ENCODE data around the gene PLA2G2F. TPM values are rescaled to one million over a fixed set of nuclear protein-coding genes. Genes with fewer than 3 reads are reported as not detected.

Gene PLA2G2F
- total RNA-seq, 1 experiment from 2014 or later: not detected

DNA sequence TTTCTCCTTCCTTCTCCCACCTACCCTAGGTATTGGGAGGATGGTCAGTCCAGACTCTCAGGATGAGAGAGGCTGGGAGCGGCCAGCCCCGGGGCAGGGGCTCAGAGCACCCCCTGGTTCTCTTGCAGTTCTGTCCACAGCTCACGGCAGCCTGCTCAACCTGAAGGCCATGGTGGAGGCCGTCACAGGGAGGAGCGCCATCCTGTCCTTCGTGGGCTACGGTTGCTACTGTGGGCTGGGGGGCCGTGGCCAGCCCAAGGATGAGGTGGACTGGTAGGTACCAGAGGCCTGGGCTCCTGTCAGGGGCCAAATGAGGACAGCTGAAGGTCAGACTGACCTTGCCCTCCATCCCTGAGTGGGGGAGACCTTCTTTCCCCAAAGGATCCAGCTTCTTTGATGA, 4.2 kb downstream of the PLA2G2F start:
- Histone ChIP-seq H3K4me1 (ENCODE audit: insufficient read depth, low read length, poor library complexity, severe bottlenecking) (no peaks in the 10 kb centered on the region), H3K9me3 (ENCODE audit: low read depth, low read length, poor library complexity, severe bottlenecking) (no peaks in the 10 kb centered on the region), H3K36me3 (ENCODE audit: insufficient read depth, low read length, poor library complexity, severe bottlenecking) (no peaks in the 10 kb centered on the region), H3K27me3 (replicated peaks; ENCODE audit: insufficient read depth, low read depth, low read length, poor library complexity) (no peaks in the 10 kb centered on the region), H3K27ac (ENCODE audit: low read depth, low read length, poor library complexity, severe bottlenecking) (no peak overlapping the region), H3K4me3 (ENCODE audit: low read depth, low read length, poor library complexity, severe bottlenecking) (no peak overlapping the region)
- no peak for DNase-seq (ENCODE audit: low spot score)
- TF ChIP-seq, protein P1, sequence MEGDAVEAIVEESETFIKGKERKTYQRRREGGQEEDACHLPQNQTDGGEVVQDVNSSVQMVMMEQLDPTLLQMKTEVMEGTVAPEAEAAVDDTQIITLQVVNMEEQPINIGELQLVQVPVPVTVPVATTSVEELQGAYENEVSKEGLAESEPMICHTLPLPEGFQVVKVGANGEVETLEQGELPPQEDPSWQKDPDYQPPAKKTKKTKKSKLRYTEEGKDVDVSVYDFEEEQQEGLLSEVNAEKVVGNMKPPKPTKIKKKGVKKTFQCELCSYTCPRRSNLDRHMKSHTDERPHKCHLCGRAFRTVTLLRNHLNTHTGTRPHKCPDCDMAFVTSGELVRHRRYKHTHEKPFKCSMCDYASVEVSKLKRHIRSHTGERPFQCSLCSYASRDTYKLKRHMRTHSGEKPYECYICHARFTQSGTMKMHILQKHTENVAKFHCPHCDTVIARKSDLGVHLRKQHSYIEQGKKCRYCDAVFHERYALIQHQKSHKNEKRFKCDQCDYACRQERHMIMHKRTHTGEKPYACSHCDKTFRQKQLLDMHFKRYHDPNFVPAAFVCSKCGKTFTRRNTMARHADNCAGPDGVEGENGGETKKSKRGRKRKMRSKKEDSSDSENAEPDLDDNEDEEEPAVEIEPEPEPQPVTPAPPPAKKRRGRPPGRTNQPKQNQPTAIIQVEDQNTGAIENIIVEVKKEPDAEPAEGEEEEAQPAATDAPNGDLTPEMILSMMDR (conservative IDR thresholded peaks at IDR 0.05; ENCODE audit: low read depth, low read length): no peak
- TF ChIP-seq EZH2 (IDR thresholded peaks at IDR 0.05; ENCODE audit: borderline replicate concordance, low read depth, low read length, poor library complexity, severe bottlenecking): no peak
- CTCF ChIA-PET: no interaction called here
- no TSS peak for BruUV-seq (replicated peaks)
- POLR2A ChIA-PET (ENCODE audit: low non-redundant PET): no interaction called here
- intact Hi-C loops (cut with micrococcal nuclease; ENCODE audit: unreplicated experiment): no loop called here

DNA sequence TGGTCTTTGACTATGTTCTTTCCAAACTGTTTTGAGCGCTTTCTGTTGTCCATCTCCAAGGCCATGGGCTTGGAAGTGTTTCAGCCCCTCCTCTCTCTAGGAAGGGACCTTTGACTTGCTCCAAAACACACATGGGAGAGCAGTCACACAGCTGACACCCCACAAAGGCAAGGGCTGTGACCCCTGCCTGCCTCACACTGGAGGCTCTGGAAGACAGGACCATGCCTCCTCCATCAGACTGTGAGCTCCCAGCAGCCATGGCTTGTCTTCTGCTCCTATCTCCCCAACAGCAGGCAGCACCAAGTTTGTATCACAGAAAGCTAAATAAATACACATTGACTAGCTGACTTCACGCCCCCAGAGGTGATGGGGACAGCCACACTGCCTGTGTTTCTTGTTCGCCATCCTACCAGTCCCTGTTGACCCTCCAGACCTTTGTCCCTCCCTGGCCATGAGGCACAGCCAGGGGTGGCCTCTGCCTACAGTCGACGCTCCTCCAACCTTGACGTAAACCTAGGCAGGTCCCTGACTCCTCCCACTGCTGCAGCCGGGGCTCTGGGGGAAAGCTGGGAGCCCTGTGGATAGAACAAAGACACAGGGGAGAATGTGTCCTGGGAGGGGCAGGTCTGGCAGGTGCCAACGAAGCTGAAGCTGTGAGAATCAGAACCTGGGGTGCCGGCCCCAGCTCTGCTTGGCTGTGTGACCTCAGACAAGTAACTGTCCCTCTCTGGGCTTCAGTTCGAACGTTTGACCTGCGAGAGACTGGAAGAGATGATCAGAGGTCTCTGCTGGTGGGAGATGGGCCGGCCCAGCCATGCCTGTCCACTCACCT, 4.8 kb downstream of the PLA2G2F start:
- intact Hi-C loops (cut with micrococcal nuclease; ENCODE audit: unreplicated experiment): no loop called here
- no TSS peak for BruUV-seq (replicated peaks)
- Histone ChIP-seq H3K36me3 (ENCODE audit: insufficient read depth, low read length, poor library complexity, severe bottlenecking) (no peaks in the 10 kb centered on the region), H3K27ac (ENCODE audit: low read depth, low read length, poor library complexity, severe bottlenecking) (no peak overlapping the region), H3K4me1 (ENCODE audit: insufficient read depth, low read length, poor library complexity, severe bottlenecking) (no peaks in the 10 kb centered on the region), H3K9me3 (ENCODE audit: low read depth, low read length, poor library complexity, severe bottlenecking) (no peaks in the 10 kb centered on the region), H3K27me3 (replicated peaks; ENCODE audit: insufficient read depth, low read depth, low read length, poor library complexity) (no peaks in the 10 kb centered on the region), H3K4me3 (ENCODE audit: low read depth, low read length, poor library complexity, severe bottlenecking) (no peak overlapping the region)
- ChIA-PET POLR2A (ENCODE audit: low non-redundant PET) (no interaction called here), CTCF (no interaction called here)
- no peak for DNase-seq (ENCODE audit: low spot score)
- TF ChIP-seq, protein P1 (conservative IDR thresholded peaks at IDR 0.05; ENCODE audit: low read depth, low read length): no peak
- no peak for TF ChIP-seq EZH2 (IDR thresholded peaks at IDR 0.05; ENCODE audit: borderline replicate concordance, low read depth, low read length, poor library complexity, severe bottlenecking)

DNA sequence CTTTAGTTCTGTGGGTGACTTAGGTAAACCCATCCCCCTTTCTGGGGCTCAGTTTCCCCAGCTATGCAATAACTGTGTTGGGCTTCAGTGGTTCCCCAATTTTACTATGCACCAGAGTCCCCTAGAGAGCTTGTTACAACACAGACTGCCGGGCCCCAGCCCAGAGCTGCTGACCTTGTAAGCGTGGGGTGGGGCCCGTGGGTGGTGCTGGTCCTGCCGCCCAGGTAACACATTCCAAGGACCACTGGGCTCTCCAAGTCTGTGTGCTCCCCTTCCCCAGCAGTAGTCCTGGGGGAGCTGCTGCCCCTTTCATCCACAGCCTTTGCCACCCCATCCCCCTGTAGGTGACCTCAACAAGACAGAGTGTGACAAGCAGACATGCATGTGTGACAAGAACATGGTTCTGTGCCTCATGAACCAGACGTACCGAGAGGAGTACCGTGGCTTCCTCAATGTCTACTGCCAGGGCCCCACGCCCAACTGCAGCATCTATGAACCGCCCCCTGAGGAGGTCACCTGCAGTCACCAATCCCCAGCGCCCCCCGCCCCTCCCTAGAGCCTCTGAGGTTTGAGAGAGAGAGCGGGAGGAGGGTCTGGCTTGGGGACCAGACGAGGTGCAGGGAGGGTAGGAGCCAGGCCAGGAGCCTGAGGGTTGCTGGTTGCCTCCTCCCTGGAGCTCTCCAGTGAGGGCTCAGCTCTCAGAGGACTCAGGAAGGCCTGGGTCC, 8.9 kb downstream of the PLA2G2F start:
- H3K4me3 ChIP-seq (ENCODE audit: low read depth, low read length, poor library complexity, severe bottlenecking): no peak overlapping the region
- ChIA-PET CTCF (no interaction called here), POLR2A (ENCODE audit: low non-redundant PET) (no interaction called here)
- no TSS peak for BruUV-seq (replicated peaks)
- DNase-seq (ENCODE audit: low spot score): no peak
- no peaks in the 10 kb centered on the region for H3K4me1 ChIP-seq (ENCODE audit: insufficient read depth, low read length, poor library complexity, severe bottlenecking)
- H3K27me3 ChIP-seq (replicated peaks; ENCODE audit: insufficient read depth, low read depth, low read length, poor library complexity): no peaks in the 10 kb centered on the region
- no peak for TF ChIP-seq EZH2 (IDR thresholded peaks at IDR 0.05; ENCODE audit: borderline replicate concordance, low read depth, low read length, poor library complexity, severe bottlenecking)
- TF ChIP-seq, protein P1 (conservative IDR thresholded peaks at IDR 0.05; ENCODE audit: low read depth, low read length): no peak
- no peak overlapping the region for H3K27ac ChIP-seq (ENCODE audit: low read depth, low read length, poor library complexity, severe bottlenecking)
- intact Hi-C loops (cut with micrococcal nuclease; ENCODE audit: unreplicated experiment): no loop called here
- no peaks in the 10 kb centered on the region for H3K9me3 ChIP-seq (ENCODE audit: low read depth, low read length, poor library complexity, severe bottlenecking)
- H3K36me3 ChIP-seq (ENCODE audit: insufficient read depth, low read length, poor library complexity, severe bottlenecking): no peaks in the 10 kb centered on the region
